Vagina (tissue), 2 donors: ENCODE data around the gene TAT.

Experiments used
- POLR2A ChIP-seq, 2 donors: fragments of 450-650 bp; IDR thresholded peaks; one replicate each; pipeline ENCODE4 v1.6.1; 2017; ENCODE audit warnings: antibody characterized with exemption in 2 of 2, mild to moderate bottlenecking in 2 of 2, moderate library complexity in 2 of 2
- TF ChIP-seq, protein P1 (sequence below), 3 experiments: fragments of 450-650 bp in 2 of 3; fragments of 200-600 bp in 1 of 3; sonication (generic) in 1 of 3; IDR thresholded peaks; one replicate each; pipeline ENCODE4 v1.5.1; 2017 to 2019; ENCODE audit warnings: antibody characterized with exemption in 3 of 3, mild to moderate bottlenecking in 2 of 3, moderate library complexity in 2 of 3

DNA sequence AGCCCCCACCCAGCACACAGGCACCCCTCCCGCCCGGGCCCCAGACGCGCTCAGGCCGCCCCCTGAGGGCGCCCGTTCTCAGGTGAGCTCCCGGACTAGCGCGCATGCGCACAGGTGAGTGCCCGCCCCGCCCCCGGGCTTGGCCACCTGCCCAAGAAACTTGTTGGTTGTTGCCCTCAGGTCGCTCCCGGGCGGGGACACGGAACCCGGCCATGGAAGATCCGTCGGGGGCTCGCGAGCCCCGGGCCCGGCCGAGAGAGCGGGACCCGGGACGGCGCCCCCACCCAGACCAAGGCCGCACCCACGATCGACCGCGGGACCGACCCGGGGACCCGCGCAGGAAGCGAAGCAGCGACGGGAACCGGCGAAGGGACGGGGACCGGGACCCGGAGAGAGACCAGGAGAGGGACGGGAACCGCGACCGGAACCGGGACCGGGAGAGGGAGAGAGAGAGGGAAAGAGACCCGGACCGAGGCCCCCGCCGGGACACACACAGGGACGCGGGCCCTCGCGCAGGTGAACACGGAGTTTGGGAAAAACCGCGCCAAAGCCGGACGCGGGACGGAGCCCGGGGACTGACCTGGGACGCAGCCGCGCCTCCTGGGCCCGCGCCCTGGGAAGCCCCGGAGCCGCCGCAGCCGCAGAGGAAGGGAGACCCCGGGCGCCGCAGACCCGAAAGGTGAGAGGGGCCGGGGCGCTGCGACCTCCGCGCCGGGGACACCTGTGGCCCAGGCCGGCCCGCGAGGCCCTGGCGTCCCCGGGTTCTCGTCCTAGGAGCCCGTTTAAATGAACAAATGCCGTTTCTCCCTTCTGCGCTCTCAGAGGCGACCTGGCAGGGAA lies 49.3 kb upstream of the TAT start, which contains the start of gene MARVELD3:
- TF ChIP-seq POLR2A (IDR thresholded peaks at IDR 0.05) = no peak
- TF ChIP-seq, protein P1, sequence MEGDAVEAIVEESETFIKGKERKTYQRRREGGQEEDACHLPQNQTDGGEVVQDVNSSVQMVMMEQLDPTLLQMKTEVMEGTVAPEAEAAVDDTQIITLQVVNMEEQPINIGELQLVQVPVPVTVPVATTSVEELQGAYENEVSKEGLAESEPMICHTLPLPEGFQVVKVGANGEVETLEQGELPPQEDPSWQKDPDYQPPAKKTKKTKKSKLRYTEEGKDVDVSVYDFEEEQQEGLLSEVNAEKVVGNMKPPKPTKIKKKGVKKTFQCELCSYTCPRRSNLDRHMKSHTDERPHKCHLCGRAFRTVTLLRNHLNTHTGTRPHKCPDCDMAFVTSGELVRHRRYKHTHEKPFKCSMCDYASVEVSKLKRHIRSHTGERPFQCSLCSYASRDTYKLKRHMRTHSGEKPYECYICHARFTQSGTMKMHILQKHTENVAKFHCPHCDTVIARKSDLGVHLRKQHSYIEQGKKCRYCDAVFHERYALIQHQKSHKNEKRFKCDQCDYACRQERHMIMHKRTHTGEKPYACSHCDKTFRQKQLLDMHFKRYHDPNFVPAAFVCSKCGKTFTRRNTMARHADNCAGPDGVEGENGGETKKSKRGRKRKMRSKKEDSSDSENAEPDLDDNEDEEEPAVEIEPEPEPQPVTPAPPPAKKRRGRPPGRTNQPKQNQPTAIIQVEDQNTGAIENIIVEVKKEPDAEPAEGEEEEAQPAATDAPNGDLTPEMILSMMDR (IDR thresholded peaks at IDR 0.05) = no peak
